GM12865 (cell line): Measurements from ENCODE around the gene C2orf15.

Experiments used
- DNase-seq: peaks from one replicate; pipeline ENCODE4 v3.0.0; 2010; ENCODE audit warnings: low read depth
- H3K4me3 ChIP-seq: 2 replicates; pipeline ENCODE4 v1.5.1; 2011; ENCODE audit warnings: mild to moderate bottlenecking, low read depth, low read length, control low read depth
- CTCF ChIP-seq: IDR thresholded peaks from 2 replicates; pipeline ENCODE4 v1.5.1; 2011; ENCODE audit warnings: low read length, control low read depth, low read depth, inconsistent platforms; ENCODE audit not compliant: insufficient read depth; ENCODE audit errors: missing control alignments

C2orf15 gene, protein sequence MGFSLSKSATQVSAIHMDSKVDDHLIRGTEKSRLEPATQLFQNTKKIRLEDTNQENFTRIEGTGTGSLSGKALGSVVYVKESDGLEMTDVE

DNA sequence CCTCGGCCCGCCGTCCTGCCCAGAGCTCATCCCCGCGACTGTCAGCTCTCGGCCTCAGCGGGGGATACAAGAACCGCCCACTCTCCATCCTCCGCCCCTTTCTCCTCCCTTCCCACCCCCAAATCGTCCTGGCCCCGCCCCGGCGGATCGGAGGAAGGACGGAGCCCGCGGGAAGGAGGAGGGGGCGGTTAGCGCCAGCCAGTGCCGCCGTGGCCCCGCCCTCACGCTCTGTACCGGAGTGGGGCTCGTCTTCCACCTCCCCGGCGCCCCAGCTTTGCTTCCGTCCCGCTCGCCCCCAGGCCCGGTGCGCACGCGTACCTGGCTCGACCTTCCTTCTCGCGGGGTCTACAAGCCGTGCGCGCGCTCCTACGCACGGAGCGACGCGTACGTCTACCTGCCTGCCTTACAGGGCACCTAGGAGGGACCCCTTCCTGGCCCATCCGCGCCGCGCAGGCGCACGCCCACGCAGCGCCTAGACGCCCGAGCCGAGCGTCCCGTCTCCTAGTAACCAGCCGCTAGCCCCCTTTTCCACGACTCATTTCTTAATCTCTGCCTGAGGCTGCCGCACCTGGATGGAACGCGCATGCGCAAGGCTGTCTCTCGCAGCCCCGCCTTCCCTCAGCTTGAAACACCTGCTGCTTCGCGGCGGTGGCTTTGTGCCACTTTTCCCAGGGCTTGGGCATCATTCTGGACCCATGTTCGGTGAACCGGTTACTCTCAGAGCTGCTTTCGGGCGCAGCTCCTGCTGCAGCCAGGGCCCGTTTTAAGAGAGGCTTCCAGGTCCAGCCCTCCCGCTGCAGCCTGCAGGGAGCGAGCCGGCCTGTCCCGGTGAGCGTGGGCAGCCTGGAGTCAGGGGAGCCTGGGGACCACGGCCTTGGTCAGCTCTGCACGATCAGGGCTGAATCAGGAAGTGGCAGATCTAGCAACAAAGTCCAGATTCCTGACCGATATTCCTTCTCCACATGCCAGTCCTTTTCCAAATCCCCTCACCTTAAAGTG, at the start of gene C2orf15:
TSS of gene C2orf15 (plus strand) at position 598 of the 999 bp plus-strand sequence. CDS start 8,852 bp downstream, outside the sequence.
- TF ChIP-seq CTCF: no peak
- H3K4me3 ChIP-seq: peak within 1 kb of the TSS; percentile 71
- peak; percentile 97 for DNase-seq

GRCh38 chr2:99096728-99097127, 44.8 kb upstream of the C2orf15 start:
- TF ChIP-seq CTCF: no peak
- peak; percentile 4 for DNase-seq
- H3K4me3 ChIP-seq: no peak overlapping the region

DNA sequence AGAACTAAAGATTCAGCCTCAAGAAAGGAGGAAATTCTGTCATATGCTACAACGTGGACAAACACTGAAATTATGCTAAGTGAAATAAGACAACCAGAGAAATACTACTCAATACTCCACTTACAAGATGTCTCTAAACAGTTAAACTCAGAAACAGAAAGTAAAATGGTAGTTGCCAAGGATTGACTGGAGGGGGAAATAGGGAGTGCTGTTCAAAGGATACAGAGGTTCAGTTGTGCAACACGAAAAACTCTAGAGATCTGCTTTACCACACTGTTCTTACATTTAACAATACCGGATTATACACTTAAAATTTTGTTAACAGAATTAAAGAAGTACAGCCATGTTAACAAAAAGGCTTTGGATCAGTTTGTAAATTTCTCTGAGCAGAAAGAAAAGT, 39.8 kb upstream of the C2orf15 start:
- TF ChIP-seq CTCF: no peak
- no peak overlapping the region for H3K4me3 ChIP-seq
- no peak for DNase-seq

DNA sequence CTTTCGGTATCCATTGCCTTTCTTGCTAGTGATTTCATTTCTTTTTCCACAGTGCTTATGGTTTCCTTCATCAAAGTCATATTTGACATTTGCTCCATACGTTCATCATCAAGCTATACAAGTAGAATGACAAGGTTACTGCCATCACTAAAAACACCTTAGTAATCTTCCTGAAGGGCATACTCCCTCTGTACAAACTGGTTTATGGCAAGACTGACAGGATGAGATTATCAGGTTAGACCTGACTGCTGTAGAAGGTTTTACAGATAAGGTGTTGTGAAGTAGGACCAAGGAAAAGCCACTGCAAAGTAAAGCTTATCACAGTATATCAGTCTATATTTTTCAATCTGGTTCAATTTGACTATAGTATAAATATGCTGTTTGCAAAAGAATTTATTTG, 37.5 kb upstream of the C2orf15 start:
- DNase-seq: no peak
- TF ChIP-seq CTCF: no peak
- H3K4me3 ChIP-seq: no peak overlapping the region

GRCh38 chr2:99106913-99107312, 34.6 kb upstream of the C2orf15 start:
- no peak overlapping the region for H3K4me3 ChIP-seq
- TF ChIP-seq CTCF: no peak
- no peak for DNase-seq

GRCh38 chr2:99111236-99111635, 30.3 kb upstream of the C2orf15 start:
- no peak for DNase-seq
- no peak for TF ChIP-seq CTCF

More at GRCh38 chr2:99111236-99111635, 30.3 kb upstream of the C2orf15 start:
- H3K4me3 ChIP-seq: no peak overlapping the region
